SK-N-SH treated with all-trans-retinoic acid at 6 μM for 48 hours (cell line): ENCODE measurements around the gene LRRC4C.

Experiments used
- ARNTL ChIP-seq: fragments of 450-650 bp; formaldehyde crosslinking; IDR thresholded peaks from 2 replicates; pipeline ENCODE4 v1.5.0; 2020; ENCODE audit warnings: low read depth, mild to moderate bottlenecking, moderate library complexity, borderline replicate concordance
- BACH2 ChIP-seq: fragments of 250-450 bp; sonication (Bioruptor Pico); IDR thresholded peaks from 2 replicates; pipeline ENCODE4 v1.9.0; 2021; ENCODE audit warnings: mild to moderate bottlenecking, borderline replicate concordance
- CREB5 ChIP-seq: fragments of 250-450 bp; sonication (Bioruptor Pico); IDR thresholded peaks from 2 replicates; pipeline ENCODE4 v1.5.1; 2020; ENCODE audit warnings: low read depth, mild to moderate bottlenecking, moderate library complexity
- GLIS3 ChIP-seq: fragments of 250-450 bp; sonication (Bioruptor Pico); IDR thresholded peaks from 2 replicates; pipeline ENCODE4 v1.5.0; 2020; ENCODE audit warnings: mild to moderate bottlenecking, moderate library complexity
- ISL1 ChIP-seq: fragments of 250-450 bp; sonication (Bioruptor Pico); IDR thresholded peaks from 2 replicates; pipeline ENCODE4 v2.1.2; 2022; ENCODE audit warnings: mild to moderate bottlenecking, moderate library complexity
- ZNF565 ChIP-seq: fragments of 450-650 bp; formaldehyde crosslinking; conservative IDR thresholded peaks from 2 replicates; pipeline ENCODE4 v1.5.0; 2020; ENCODE audit warnings: low read depth, mild to moderate bottlenecking, moderate library complexity

GRCh38 chr11:40235841-40236240, 1223.6 kb downstream of the LRRC4C start:
- TF ChIP-seq GLIS3 (CRISPR knock-in tag): no peak
- TF ChIP-seq ARNTL (CRISPR knock-in tag): no peak
- no peak for TF ChIP-seq ZNF565
- TF ChIP-seq BACH2 (CRISPR knock-in tag): no peak
- TF ChIP-seq CREB5 (CRISPR knock-in tag): no peak
- no peak for TF ChIP-seq ISL1 (CRISPR knock-in tag)
